Cardiac muscle cell (in vitro differentiated cells and primary cell): Measurements from ENCODE around the gene ZW10. TPM values are rescaled to one million over a fixed set of nuclear protein-coding genes. Genes with fewer than 3 reads are reported as not detected.
A peak's percentile ranks its signal among the peaks of the same experiment; 100 is the strongest.
"Not testable (repeated sequence)": the region's sequence is repeated elsewhere in the genome, so short reads cannot be mapped to it uniquely, and the experiment has no call there.

Source experiments
- DNase-seq, 2 donors: peaks; one replicate each; pipeline versions ENCODE4 v3.0.0 to v3.0.0-alpha.2; 2010 to 2017; ENCODE audit warnings: low read depth in 1 of 2, low spot score in 1 of 2
- H3K27ac ChIP-seq: fragments of 200-600 bp; sonication (generic); 2 replicates; pipeline ENCODE4 v1.5.1; 2016
- H3K27me3 ChIP-seq: fragments of 200-600 bp; sonication (generic); 2 replicates; pipeline ENCODE4 v1.6.0; 2016; ENCODE audit warnings: control low read depth
- H3K36me3 ChIP-seq: fragments of 200-600 bp; sonication (generic); 2 replicates; pipeline ENCODE4 v1.5.1; 2016; ENCODE audit warnings: control low read depth
- H3K4me1 ChIP-seq: fragments of 200-600 bp; sonication (generic); 2 replicates; pipeline ENCODE4 v1.8.1; 2017; ENCODE audit warnings: low read depth, mild to moderate bottlenecking, mixed run types
- H3K4me3 ChIP-seq: fragments of 200-600 bp; sonication (generic); 2 replicates; pipeline ENCODE4 v1.5.1; 2016; ENCODE audit warnings: mild to moderate bottlenecking
- H3K9me3 ChIP-seq: fragments of 200-600 bp; sonication (generic); 2 replicates; pipeline ENCODE4 v1.5.1; 2017; ENCODE audit warnings: low read depth, mild to moderate bottlenecking, control low read depth
- polyA plus RNA-seq: library from polyadenylated mRNA; unstranded; fragments of >200 nt; fragmentation: Nextera tagmentation; extraction: Ambion mirVana; gene quantifications from 2 replicates; pipeline ENCODE4 v1.2.1, GENCODE V29; 2016
- total RNA-seq: library from RNA; depleted of rRNA; stranded (reverse); fragments of >200 nt; gene quantifications from 2 replicates; pipeline ENCODE4 v1.2.3, GENCODE V29; 2016
- TF ChIP-seq, protein P1 (sequence below): IDR thresholded peaks from 2 replicates; pipeline ENCODE4 v1.5.1; 2012; ENCODE audit warnings: low read depth, mild to moderate bottlenecking, low read length

ZW10 gene
- total and polyA plus RNA-seq, 2 experiments from 2014 or later: 9.3 to 14.7 TPM

GRCh38 chr11:113789675-113790320, 16.3 kb upstream of the ZW10 start:
- Histone ChIP-seq H3K36me3 (no peaks in the 10 kb centered on the region), H3K4me3 (no peak overlapping the region), H3K4me1 (no peaks in the 10 kb centered on the region), H3K9me3 (no peaks in the 10 kb centered on the region), H3K27ac (no peak overlapping the region), H3K27me3 (no peaks in the 10 kb centered on the region)
- no peak for DNase-seq
- TF ChIP-seq, protein P1, sequence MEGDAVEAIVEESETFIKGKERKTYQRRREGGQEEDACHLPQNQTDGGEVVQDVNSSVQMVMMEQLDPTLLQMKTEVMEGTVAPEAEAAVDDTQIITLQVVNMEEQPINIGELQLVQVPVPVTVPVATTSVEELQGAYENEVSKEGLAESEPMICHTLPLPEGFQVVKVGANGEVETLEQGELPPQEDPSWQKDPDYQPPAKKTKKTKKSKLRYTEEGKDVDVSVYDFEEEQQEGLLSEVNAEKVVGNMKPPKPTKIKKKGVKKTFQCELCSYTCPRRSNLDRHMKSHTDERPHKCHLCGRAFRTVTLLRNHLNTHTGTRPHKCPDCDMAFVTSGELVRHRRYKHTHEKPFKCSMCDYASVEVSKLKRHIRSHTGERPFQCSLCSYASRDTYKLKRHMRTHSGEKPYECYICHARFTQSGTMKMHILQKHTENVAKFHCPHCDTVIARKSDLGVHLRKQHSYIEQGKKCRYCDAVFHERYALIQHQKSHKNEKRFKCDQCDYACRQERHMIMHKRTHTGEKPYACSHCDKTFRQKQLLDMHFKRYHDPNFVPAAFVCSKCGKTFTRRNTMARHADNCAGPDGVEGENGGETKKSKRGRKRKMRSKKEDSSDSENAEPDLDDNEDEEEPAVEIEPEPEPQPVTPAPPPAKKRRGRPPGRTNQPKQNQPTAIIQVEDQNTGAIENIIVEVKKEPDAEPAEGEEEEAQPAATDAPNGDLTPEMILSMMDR: no peak

GRCh38 chr11:113789016-113789415, 15.5 kb upstream of the ZW10 start:
- H3K27me3 ChIP-seq, H3K9me3 ChIP-seq, H3K4me1 ChIP-seq, DNase-seq, H3K27ac ChIP-seq, H3K36me3 ChIP-seq, H3K4me3 ChIP-seq: not testable (repeated sequence)

GRCh38 chr11:113782134-113782533, 8.6 kb upstream of the ZW10 start:
- TF ChIP-seq, protein P1: no peak
- no peak overlapping the region for H3K27ac ChIP-seq

DNA sequence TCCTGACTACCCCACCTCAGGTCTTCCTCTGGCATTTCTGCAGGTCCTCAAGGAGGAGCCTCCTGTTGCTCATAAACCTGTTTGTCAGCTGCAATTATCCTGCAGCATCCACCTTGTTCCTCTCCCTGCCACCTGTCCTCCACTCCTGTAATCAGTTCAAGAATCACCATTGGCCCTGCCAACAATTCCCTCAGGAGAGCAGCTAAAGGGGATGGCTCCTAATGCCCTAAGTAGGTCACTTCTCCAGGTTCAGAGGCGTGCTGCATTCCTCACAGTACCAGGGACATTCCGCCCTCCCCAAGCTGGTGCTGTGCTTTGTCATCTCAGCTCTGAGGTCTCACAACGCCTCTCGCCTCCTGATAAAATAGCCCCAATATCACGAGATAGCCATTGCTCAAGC, 8.2 kb upstream of the ZW10 start:
- Histone ChIP-seq H3K36me3 (no peaks in the 10 kb centered on the region), H3K4me3 (no peak overlapping the region), H3K4me1 (peaks cover 9% of the 10 kb centered on the region), H3K9me3 (no peaks in the 10 kb centered on the region), H3K27ac (no peak overlapping the region), H3K27me3 (no peaks in the 10 kb centered on the region)
- peak in 1 of 2 donors; percentile 30 for DNase-seq
- TF ChIP-seq, protein P1: no peak

More at GRCh38 chr11:113782134-113782533, 8.6 kb upstream of the ZW10 start:
- Histone ChIP-seq H3K36me3 (no peaks in the 10 kb centered on the region), H3K4me3 (no peak overlapping the region), H3K27me3 (no peaks in the 10 kb centered on the region), H3K4me1 (peaks cover 9% of the 10 kb centered on the region), H3K9me3 (no peaks in the 10 kb centered on the region)
- DNase-seq: no peak

DNA sequence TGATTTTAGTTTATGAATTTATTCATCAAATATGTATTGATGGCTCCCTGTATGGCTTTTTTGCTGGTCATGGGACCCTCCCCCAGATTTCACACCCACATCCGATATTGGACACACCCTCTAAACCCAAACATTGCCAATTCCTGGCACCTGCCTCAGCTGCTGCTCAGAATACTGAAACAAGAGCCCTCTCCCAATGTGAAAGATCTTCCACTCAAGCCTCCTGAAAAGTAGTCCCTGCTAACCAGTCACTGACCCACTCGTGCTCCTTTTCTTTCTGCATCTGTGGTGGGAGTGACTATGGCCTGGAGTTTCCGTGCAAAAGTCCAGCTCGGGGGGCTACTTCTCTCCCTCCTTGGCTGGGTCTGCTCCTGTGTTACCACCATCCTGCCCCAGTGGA, 6.0 kb upstream of the ZW10 start, which contains the start of gene CLDN25:
Gene CLDN25 (plus strand): TSS at position 301 of the 400 bp plus-strand sequence. CDS start 0 bp downstream, at position 301.
- Histone ChIP-seq H3K4me1 (peaks cover 9% of the 10 kb centered on the region), H3K4me3 (no peak within 1 kb of the TSS), H3K9me3 (no peaks in the 10 kb centered on the region), H3K36me3 (no peaks in the 10 kb centered on the region), H3K27ac (no peak within 1 kb of the TSS), H3K27me3 (peaks cover 11% of the 10 kb centered on the region)
- TF ChIP-seq, protein P1: no peak
- DNase-seq: no peak

GRCh38 chr11:113778111-113778910, 4.8 kb upstream of the ZW10 start:
- Histone ChIP-seq H3K4me1 (peaks cover 9% of the 10 kb centered on the region), H3K4me3 (no peak overlapping the region), H3K36me3 (no peaks in the 10 kb centered on the region), H3K9me3 (no peaks in the 10 kb centered on the region), H3K27me3 (peaks cover 11% of the 10 kb centered on the region), H3K27ac (no peak overlapping the region)
- DNase-seq: peak; percentile 12 to 19
- TF ChIP-seq, protein P1: no peak
